DMS79 (cell line): ENCODE measurements around the gene MTIF2.
A peak's percentile ranks its signal among the peaks of the same experiment; 100 is the strongest.
"Not testable (repeated sequence)": the region's sequence is repeated elsewhere in the genome, so short reads cannot be mapped to it uniquely, and the experiment has no call there.

ENCODE experiments used
- DNase-seq: peaks from one replicate; lab custom pipeline; 2025; lab: John Stamatoyannopoulos, UW

MTIF2 gene

GRCh38 chr2:55241582-55241981 lies 27.4 kb downstream of the MTIF2 start:
- DNase-seq: not testable (repeated sequence)

GRCh38 chr2:55239656-55240222 lies 29.3 kb downstream of the MTIF2 start:
- no peak for DNase-seq

- no peak for DNase-seq
Observed at GRCh38 chr2:55236992-55237543, 32.0 kb downstream of the MTIF2 start.

GRCh38 chr2:55235724-55236538 lies 33.1 kb downstream of the MTIF2 start:
- DNase-seq: no peak

GRCh38 chr2:55233658-55233940 lies 35.4 kb downstream of the MTIF2 start:
- no peak for DNase-seq

- DNase-seq: no peak
Observed at GRCh38 chr2:55232863-55233657, 36.0 kb downstream of the MTIF2 start.

- peak; percentile 97 for DNase-seq
Observed at GRCh38 chr2:55232084-55232862, 36.8 kb downstream of the MTIF2 start, which contains the start of the genes CLHC1 and RPS27A. CLHC1 (minus strand) TSS chr2:55232293; CDS start chr2:55222411, 9,882 bp downstream. RPS27A (plus strand) TSS chr2:55232688; CDS start chr2:55232825, 137 bp downstream.

GRCh38 chr2:55231546-55232083 lies 37.4 kb downstream of the MTIF2 start:
- DNase-seq: no peak

- no peak for DNase-seq
Observed at GRCh38 chr2:55230551-55230950, 38.5 kb downstream of the MTIF2 start.

GRCh38 chr2:55229221-55229620 lies 39.8 kb downstream of the MTIF2 start:
- no peak for DNase-seq

- no peak for DNase-seq
Observed at GRCh38 chr2:55228226-55228563, 40.8 kb downstream of the MTIF2 start.

GRCh38 chr2:55227437-55228225 lies 41.4 kb downstream of the MTIF2 start:
- DNase-seq: not testable (repeated sequence)

- no peak for DNase-seq
Observed at GRCh38 chr2:55225481-55226020, 43.5 kb downstream of the MTIF2 start.

- no peak for DNase-seq
Observed at GRCh38 chr2:55224761-55225261, 44.2 kb downstream of the MTIF2 start.

GRCh38 chr2:55223958-55224760 lies 44.9 kb downstream of the MTIF2 start:
- DNase-seq: no peak

GRCh38 chr2:55213822-55214221 lies 55.2 kb downstream of the MTIF2 start:
- no peak for DNase-seq

GRCh38 chr2:55204950-55205349 lies 64.1 kb downstream of the MTIF2 start:
- no peak for DNase-seq

GRCh38 chr2:55204536-55204935 lies 64.5 kb downstream of the MTIF2 start:
- no peak for DNase-seq

GRCh38 chr2:55200416-55200815 lies 68.6 kb downstream of the MTIF2 start:
- no peak for DNase-seq
